Epithelial cell of proximal tubule (primary cell): ENCODE results near the gene CDH23. TPM values are rescaled to one million over a fixed set of nuclear protein-coding genes. Genes with fewer than 3 reads are reported as not detected.
A peak's percentile ranks its signal among the peaks of the same experiment; 100 is the strongest.

Experiments
- DNase-seq: peaks from one replicate; pipeline ENCODE4 v3.0.0-alpha.2; 2011; ENCODE audit warnings: low read depth
- H3K4me3 ChIP-seq: 2 replicates; pipeline ENCODE4 v1.5.1; 2011; ENCODE audit warnings: low read depth, mild to moderate bottlenecking, low read length
- CTCF ChIP-seq: conservative IDR thresholded peaks from 2 replicates; pipeline ENCODE4 v1.5.1; 2012; ENCODE audit warnings: low read depth, mild to moderate bottlenecking, low read length
- total RNA-seq: library from RNA; depleted of rRNA; stranded (reverse); fragments of >200 nt; gene quantifications from 2 replicates; pipeline ENCODE4 v1.2.3, GENCODE V29; 2015

The CDH23 gene
- total RNA-seq, 1 donor from 2014 or later: under 0.01 TPM

GRCh38 chr10:71860243-71861029 lies 463.7 kb downstream of the CDH23 start:
- no peak overlapping the region for H3K4me3 ChIP-seq
- DNase-seq: peak; percentile 95
- TF ChIP-seq CTCF: no peak

GRCh38 chr10:71863203-71863602 lies 466.5 kb downstream of the CDH23 start:
- H3K4me3 ChIP-seq: no peak overlapping the region
- no peak for DNase-seq
- TF ChIP-seq CTCF: no peak

GRCh38 chr10:71864911-71865361 lies 468.2 kb downstream of the CDH23 start:
- no peak for DNase-seq
- H3K4me3 ChIP-seq: no peak overlapping the region
- TF ChIP-seq CTCF: no peak

Other genes with a start within 250 kb of the CDH23 start
- 0.63 and 0.65 TPM in 2 replicates for gene UNC5B, start 184.3 kb upstream of the CDH23 start, total RNA-seq
- 0.58 and 2.2 TPM in 2 replicates for gene SLC29A3, start 77.7 kb upstream of the CDH23 start, total RNA-seq